GM23248 (cell line): ENCODE measurements around the gene ZP4. TPM values are rescaled to one million over a fixed set of nuclear protein-coding genes. Genes with fewer than 3 reads are reported as not detected.

ENCODE experiments used
- DNase-seq: peaks from one replicate; pipeline ENCODE4 v3.0.0-alpha.2; 2015
- H2AFZ ChIP-seq: fragments of 200-600 bp; sonication (generic); 2 replicates; pipeline ENCODE4 v1.6.1; 2016; ENCODE audit warnings: antibody characterized with exemption
- H3F3A ChIP-seq: fragments of 200-600 bp; sonication (generic); 2 replicates; pipeline ENCODE4 v1.6.1; 2016; ENCODE audit warnings: mild to moderate bottlenecking, antibody characterized with exemption, mixed run types; ENCODE audit not compliant: insufficient read depth
- H3K27ac ChIP-seq: fragments of 200-600 bp; sonication (generic); 2 replicates; pipeline ENCODE4 v1.5.1; 2016; ENCODE audit warnings: mild to moderate bottlenecking
- H3K27me3 ChIP-seq: fragments of 200-600 bp; sonication (generic); replicated peaks from 2 replicates; pipeline ENCODE4 v1.6.1; 2016; ENCODE audit warnings: mild to moderate bottlenecking; ENCODE audit not compliant: insufficient read depth
- H3K36me3 ChIP-seq: fragments of 200-600 bp; sonication (generic); 2 replicates; pipeline ENCODE4 v1.6.1; 2016; ENCODE audit warnings: low read depth, mild to moderate bottlenecking
- H3K4me1 ChIP-seq: fragments of 200-600 bp; sonication (generic); 2 replicates; pipeline ENCODE4 v1.6.1; 2016; ENCODE audit warnings: mild to moderate bottlenecking; ENCODE audit not compliant: insufficient read depth
- H3K4me2 ChIP-seq: fragments of 200-600 bp; sonication (generic); one replicate; pipeline ENCODE4 v1.6.1; 2016; ENCODE audit warnings: mild to moderate bottlenecking; ENCODE audit not compliant: unreplicated experiment
- H3K4me3 ChIP-seq: fragments of 200-600 bp; sonication (generic); 2 replicates; pipeline ENCODE4 v1.5.1; 2016; ENCODE audit warnings: mild to moderate bottlenecking
- H3K79me2 ChIP-seq: fragments of 200-600 bp; sonication (generic); 2 replicates; pipeline ENCODE4 v1.6.1; 2016; ENCODE audit warnings: mild to moderate bottlenecking; ENCODE audit not compliant: insufficient read depth
- H3K9ac ChIP-seq: fragments of 200-600 bp; sonication (generic); 2 replicates; pipeline ENCODE4 v1.6.1; 2016; ENCODE audit warnings: mild to moderate bottlenecking
- H3K9me2 ChIP-seq: fragments of 200-600 bp; sonication (generic); 2 replicates; pipeline ENCODE4 v1.6.1; 2016; ENCODE audit warnings: mixed run types, mild to moderate bottlenecking, moderate library complexity; ENCODE audit not compliant: insufficient read depth
- H3K9me3 ChIP-seq: fragments of 200-600 bp; sonication (generic); one replicate; pipeline ENCODE4 v1.6.1; 2017; ENCODE audit warnings: low read depth
- H4K20me1 ChIP-seq: fragments of 200-600 bp; sonication (generic); 2 replicates; pipeline ENCODE4 v1.6.0; 2016; ENCODE audit not compliant: insufficient read depth
- EZH2 ChIP-seq: fragments of 200-600 bp; sonication (generic); IDR thresholded peaks from 2 replicates; pipeline ENCODE4 v1.6.1; 2018; ENCODE audit warnings: antibody characterized with exemption, mild to moderate bottlenecking; ENCODE audit not compliant: insufficient read depth, poor library complexity, severe bottlenecking
- EZH2phosphoT487 ChIP-seq: fragments of 200-600 bp; sonication (generic); IDR thresholded peaks from 2 replicates; pipeline ENCODE4 v1.6.1; 2018; ENCODE audit warnings: antibody characterized with exemption, moderate library complexity, mild to moderate bottlenecking, low read depth; ENCODE audit not compliant: insufficient read depth
- whole genome bisulfite sequencing, 2 experiments: methylation state at CpG; one replicate each; pipeline ENCODE4 v1.1.6; 2015 to 2017; ENCODE audit warnings: low lambda C conversion rate in 2 of 2, low coverage in 1 of 2; ENCODE audit errors: missing lambda C conversion rate in 2 of 2; 5-methylcytosine and 5-hydroxymethylcytosine counted together
- in situ Hi-C: fragments of 300-500 bp; cut with MboI; formaldehyde crosslinking; loops from 2 replicates; pipeline ENCODE4 v1.15.0; 2020
- polyA plus RNA-seq: library from polyadenylated mRNA; unstranded; fragments of >200 nt; fragmentation: Nextera tagmentation; extraction: Ambion mirVana; gene quantifications from 2 replicates; pipeline ENCODE4 v1.2.1, GENCODE V29; 2016
- total RNA-seq: library from RNA; depleted of rRNA; stranded (reverse); fragments of >200 nt; shearing (Covaris generic); gene quantifications from 2 replicates; pipeline ENCODE4 v1.2.3, GENCODE V29; 2014

ZP4 gene
- total and polyA plus RNA-seq, 2 experiments from 2014 or later = not detected

DNA sequence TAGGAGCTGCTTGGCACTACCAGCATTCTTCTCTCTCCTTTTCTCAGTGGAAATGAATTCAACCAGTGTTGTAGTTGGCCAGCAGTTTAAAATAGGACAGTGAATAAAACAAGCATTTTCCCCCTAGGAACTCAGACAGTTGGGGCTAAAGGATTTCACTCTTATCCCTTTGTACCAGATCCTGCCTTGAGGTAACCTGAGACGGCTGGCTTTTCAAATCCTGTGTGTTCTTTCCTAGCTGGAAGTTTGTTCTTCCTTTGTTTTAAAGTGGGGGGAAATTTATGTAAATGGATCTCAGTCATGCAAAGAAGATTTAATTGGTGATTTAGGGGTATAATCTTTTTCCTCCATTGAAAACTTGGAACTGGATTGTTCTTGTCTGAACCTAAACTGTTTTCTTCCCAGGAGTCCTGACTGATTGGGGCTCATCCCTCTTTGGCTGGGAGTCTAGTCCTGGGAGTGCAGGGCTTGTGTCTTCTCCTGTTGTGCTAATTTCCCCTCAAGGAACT is 23.3 kb downstream of the ZP4 start:
- Histone ChIP-seq H3K9me3 (no peaks in the 10 kb centered on the region), H2AFZ (no peak overlapping the region), H4K20me1 (no peaks in the 10 kb centered on the region), H3K36me3 (no peaks in the 10 kb centered on the region), H3K9me2 (no peaks in the 10 kb centered on the region), H3K27me3 (no peaks in the 10 kb centered on the region), H3K9ac (no peak overlapping the region), H3K4me1 (no peaks in the 10 kb centered on the region), H3F3A (no peaks in the 10 kb centered on the region), H3K27ac (no peak overlapping the region), H3K4me3 (no peak overlapping the region), H3K79me2 (no peaks in the 10 kb centered on the region), H3K4me2 (no peak overlapping the region)
- in situ Hi-C loops = no loop called here
- DNase-seq = no peak
- TF ChIP-seq EZH2 (no peak), EZH2phosphoT487 (no peak)
- 0 to 8% methylated on average over 1 of the region's 1 CpG for WGBS, 2 experiments

DNA sequence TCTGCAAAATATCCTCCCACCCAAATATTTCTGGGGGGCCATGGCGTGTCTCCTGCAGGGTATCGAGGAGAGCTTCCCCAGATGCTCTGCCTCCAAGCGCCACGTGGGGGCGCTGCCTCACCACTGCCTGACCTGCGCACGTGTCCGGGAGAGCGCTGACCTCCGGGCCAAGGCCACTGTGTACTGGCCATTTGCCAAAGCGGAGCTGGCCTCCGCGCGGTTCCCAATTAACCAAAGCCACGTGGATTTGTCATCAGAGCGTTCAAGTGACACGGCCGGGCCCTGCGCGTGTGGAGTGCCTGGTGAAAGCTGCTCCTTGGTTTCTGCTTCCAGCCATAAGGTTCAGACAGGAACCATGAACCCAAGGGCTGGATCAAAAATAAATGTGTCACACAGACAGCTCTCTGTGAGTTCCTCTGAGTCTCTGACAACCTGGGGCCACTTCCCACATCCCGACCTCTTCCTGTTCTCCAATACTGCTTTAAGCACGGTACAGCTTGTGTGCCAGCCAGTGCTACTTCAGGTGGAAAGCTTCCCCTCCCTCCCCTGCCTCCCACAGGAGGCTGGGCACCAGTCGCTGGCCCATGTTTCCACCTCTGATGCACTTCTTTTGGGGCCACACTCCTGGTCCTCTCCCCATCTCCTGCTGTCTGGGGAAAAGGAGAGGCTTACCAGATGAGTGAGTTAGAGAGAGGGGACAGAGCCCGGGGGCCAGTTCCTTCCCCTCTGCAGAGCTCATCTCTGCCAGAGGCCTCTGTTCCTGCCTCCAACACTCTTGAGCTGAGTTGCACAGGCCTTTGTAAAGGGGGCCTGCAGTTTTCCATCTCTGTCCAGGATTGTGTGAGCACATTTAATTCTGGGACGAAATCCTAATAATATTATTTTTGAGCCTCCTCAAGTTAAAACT is 26.1 kb downstream of the ZP4 start:
- Histone ChIP-seq H2AFZ (no peak overlapping the region), H3K9ac (no peak overlapping the region), H3K4me2 (no peak overlapping the region), H3K27me3 (no peaks in the 10 kb centered on the region), H3K9me3 (no peaks in the 10 kb centered on the region), H3K27ac (no peak overlapping the region), H3K4me1 (no peaks in the 10 kb centered on the region), H4K20me1 (no peaks in the 10 kb centered on the region), H3K9me2 (no peaks in the 10 kb centered on the region), H3F3A (no peaks in the 10 kb centered on the region), H3K79me2 (no peaks in the 10 kb centered on the region), H3K36me3 (no peaks in the 10 kb centered on the region), H3K4me3 (no peak overlapping the region)
- in situ Hi-C loops = no loop called here
- DNase-seq = peak; percentile 12
- 11 to 15% methylated on average over 23 to 24 of the region's 25 CpGs for WGBS, 2 experiments
- no peak for TF ChIP-seq EZH2phosphoT487
- TF ChIP-seq EZH2 = no peak

GRCh38 chr1:237863234-237863633 is 27.5 kb downstream of the ZP4 start:
- H3K36me3 ChIP-seq = no peaks in the 10 kb centered on the region
- no peak overlapping the region for H3K4me2 ChIP-seq
- no peaks in the 10 kb centered on the region for H4K20me1 ChIP-seq
- H2AFZ ChIP-seq = no peak overlapping the region
- H3K9ac ChIP-seq = no peak overlapping the region
- no peak overlapping the region for H3K4me3 ChIP-seq
- H3K9me2 ChIP-seq = no peaks in the 10 kb centered on the region
- no peak for DNase-seq
- no peak overlapping the region for H3K27ac ChIP-seq
- 31 to 38% methylated on average over 2 of the region's 2 CpGs for WGBS, 2 experiments
- H3K27me3 ChIP-seq = no peaks in the 10 kb centered on the region
- H3K4me1 ChIP-seq = no peaks in the 10 kb centered on the region
- H3K79me2 ChIP-seq = no peaks in the 10 kb centered on the region
- TF ChIP-seq EZH2phosphoT487 (no peak), EZH2 (no peak)
- H3K9me3 ChIP-seq = no peaks in the 10 kb centered on the region
- in situ Hi-C loops = no loop called here
- H3F3A ChIP-seq = no peaks in the 10 kb centered on the region

- in situ Hi-C loops = no loop called here
- Histone ChIP-seq H3K9me2 (no peaks in the 10 kb centered on the region), H3K27me3 (no peaks in the 10 kb centered on the region), H3K27ac (no peak overlapping the region), H3K4me1 (no peaks in the 10 kb centered on the region), H3F3A (no peaks in the 10 kb centered on the region), H3K9ac (no peak overlapping the region), H3K36me3 (no peaks in the 10 kb centered on the region), H4K20me1 (no peaks in the 10 kb centered on the region), H3K4me3 (no peak overlapping the region), H3K4me2 (no peak overlapping the region), H2AFZ (no peak overlapping the region), H3K79me2 (no peaks in the 10 kb centered on the region), H3K9me3 (no peaks in the 10 kb centered on the region)
- no peak for DNase-seq
- WGBS, 2 experiments = 17 to 23% methylated on average over 8 of the region's 8 CpGs
- TF ChIP-seq EZH2phosphoT487 (no peak), EZH2 (no peak)
Observed at GRCh38 chr1:237861944-237862343, 28.8 kb downstream of the ZP4 start.
